Measurements from ENCODE around the gene ZNF629. TPM values are rescaled to one million over a fixed set of nuclear protein-coding genes. Genes with fewer than 3 reads are reported as not detected.

Gene ZNF629
- total and polyA plus RNA-seq, 3 donors from 2014 or later: 11.2 to 21.9 (median 19.4) TPM

- Histone ChIP-seq H3K9me3 (no peaks in the 10 kb centered on the region), H3K27me3 (no peaks in the 10 kb centered on the region), H3K27ac (no peak overlapping the region), H3K4me3 (no peak overlapping the region), H3K4me1 (peaks cover 22% of the 10 kb centered on the region), H3K36me3 (ENCODE audit: low read depth, missing control alignments) (no peaks in the 10 kb centered on the region)
- 91 to 95% methylated on average over 11 to 12 of the region's 12 CpGs for WGBS, 2 donors
- intact Hi-C loops (cut with DNase I; ENCODE audit: low total_unique reads): no loop called here
- DNase-seq: no peak
- no peak for TF ChIP-seq POLR2A (IDR thresholded peaks at IDR 0.05)
- TF ChIP-seq CTCF (IDR thresholded peaks at IDR 0.05): no peak
Observed at GRCh38 chr16:30764816-30765465, 22.1 kb downstream of the ZNF629 start.

GRCh38 chr16:30764086-30764485, 22.9 kb downstream of the ZNF629 start:
- TF ChIP-seq CTCF (IDR thresholded peaks at IDR 0.05) (no peak), POLR2A (IDR thresholded peaks at IDR 0.05) (no peak)
- WGBS, 2 donors: 81 to 97% methylated on average over 4 to 11 of the region's 11 CpGs
- H3K9me3 ChIP-seq: no peaks in the 10 kb centered on the region
- DNase-seq: no peak
- H3K27ac ChIP-seq: no peak overlapping the region
- no peaks in the 10 kb centered on the region for H3K27me3 ChIP-seq
- intact Hi-C loops (cut with DNase I; ENCODE audit: low total_unique reads): no loop called here
- H3K4me3 ChIP-seq: no peak overlapping the region
- no peaks in the 10 kb centered on the region for H3K36me3 ChIP-seq (ENCODE audit: low read depth, missing control alignments)
- peaks cover 22% of the 10 kb centered on the region for H3K4me1 ChIP-seq

GRCh38 chr16:30762991-30763725, 23.8 kb downstream of the ZNF629 start:
- WGBS, 2 donors: 47 to 54% methylated on average over 15 of the region's 15 CpGs
- intact Hi-C loops (cut with DNase I; ENCODE audit: low total_unique reads): no loop called here
- peak overlapping the region; percentile 80 to 83 for H3K4me3 ChIP-seq
- peaks cover 22% of the 10 kb centered on the region for H3K4me1 ChIP-seq
- TF ChIP-seq CTCF (IDR thresholded peaks at IDR 0.05): no peak
- no peak for TF ChIP-seq POLR2A (IDR thresholded peaks at IDR 0.05)
- H3K36me3 ChIP-seq (ENCODE audit: low read depth, missing control alignments): no peaks in the 10 kb centered on the region
- H3K27ac ChIP-seq: peak overlapping the region; percentile 87 to 88
- H3K9me3 ChIP-seq: no peaks in the 10 kb centered on the region
- DNase-seq: no peak
- H3K27me3 ChIP-seq: no peaks in the 10 kb centered on the region

GRCh38 chr16:30761928-30762902, 24.8 kb downstream of the ZNF629 start, which contains the start of the genes CFAP119 and RNF40:
TSS of gene CFAP119 (minus strand) at chr16:30762062. CDS start at chr16:30761748, 314 bp downstream.
TSS of gene RNF40 (plus strand) at chr16:30762322. CDS start at chr16:30762546, 224 bp downstream.
- TF ChIP-seq CTCF (IDR thresholded peaks at IDR 0.05) (peak in 1 of 3 experiments; percentile 3), POLR2A (IDR thresholded peaks at IDR 0.05) (no peak)
- 1 to 2% methylated on average over 34 to 59 of the region's 60 CpGs for WGBS, 2 donors
- Histone ChIP-seq H3K4me3 (peak within 1 kb of the TSS; percentile 80 to 83), H3K27ac (peak within 1 kb of the TSS; percentile 87 to 88), H3K27me3 (no peaks in the 10 kb centered on the region), H3K4me1 (peaks cover 22% of the 10 kb centered on the region), H3K9me3 (no peaks in the 10 kb centered on the region), H3K36me3 (ENCODE audit: low read depth, missing control alignments) (no peaks in the 10 kb centered on the region)
- peak; percentile 98 for DNase-seq
- intact Hi-C loops (cut with DNase I; ENCODE audit: low total_unique reads): no loop called here
